Renal cortex interstitium (tissue), 11 donors: ENCODE data around the gene FAM200A. TPM values are rescaled to one million over a fixed set of nuclear protein-coding genes. Genes with fewer than 3 reads are reported as not detected.
A peak's percentile ranks its signal among the peaks of the same experiment; 100 is the strongest.
"Not testable (repeated sequence)": the region's sequence is repeated elsewhere in the genome, so short reads cannot be mapped to it uniquely, and the experiment has no call there.

Experiments
- DNase-seq, 11 donors: peaks; one replicate each; pipeline ENCODE4 v3.0.0-alpha.2; 2013; ENCODE audit warnings: low read depth in 9 of 11, low spot score in 4 of 11; ENCODE audit errors: extremely low read depth in 1 of 11
- polyA plus RNA-seq, 3 donors: library from polyadenylated mRNA; unstranded; fragments of 120-200 nt; gene quantifications; one replicate each; pipeline ENCODE4 v1.2.1, GENCODE V29; 2013; ENCODE audit not compliant: insufficient read length in 3 of 3

Gene FAM200A
- polyA plus RNA-seq, 3 donors = 14.5 to 17.6 (median 15.7) TPM

DNA sequence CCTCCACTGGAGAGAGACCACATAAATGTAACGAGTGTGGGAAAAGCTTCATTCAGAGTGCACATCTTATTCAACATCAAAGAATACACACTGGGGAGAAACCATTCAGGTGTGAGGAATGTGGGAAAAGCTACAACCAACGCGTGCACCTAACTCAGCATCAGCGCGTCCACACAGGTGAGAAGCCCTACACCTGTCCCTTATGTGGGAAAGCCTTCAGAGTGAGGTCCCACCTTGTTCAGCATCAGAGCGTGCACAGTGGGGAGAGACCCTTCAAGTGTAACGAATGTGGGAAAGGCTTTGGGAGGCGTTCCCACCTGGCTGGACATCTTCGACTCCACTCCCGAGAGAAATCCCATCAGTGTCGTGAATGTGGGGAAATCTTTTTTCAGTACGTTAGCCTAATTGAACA, 20.6 kb downstream of the FAM200A start:
- DNase-seq = no peak

DNA sequence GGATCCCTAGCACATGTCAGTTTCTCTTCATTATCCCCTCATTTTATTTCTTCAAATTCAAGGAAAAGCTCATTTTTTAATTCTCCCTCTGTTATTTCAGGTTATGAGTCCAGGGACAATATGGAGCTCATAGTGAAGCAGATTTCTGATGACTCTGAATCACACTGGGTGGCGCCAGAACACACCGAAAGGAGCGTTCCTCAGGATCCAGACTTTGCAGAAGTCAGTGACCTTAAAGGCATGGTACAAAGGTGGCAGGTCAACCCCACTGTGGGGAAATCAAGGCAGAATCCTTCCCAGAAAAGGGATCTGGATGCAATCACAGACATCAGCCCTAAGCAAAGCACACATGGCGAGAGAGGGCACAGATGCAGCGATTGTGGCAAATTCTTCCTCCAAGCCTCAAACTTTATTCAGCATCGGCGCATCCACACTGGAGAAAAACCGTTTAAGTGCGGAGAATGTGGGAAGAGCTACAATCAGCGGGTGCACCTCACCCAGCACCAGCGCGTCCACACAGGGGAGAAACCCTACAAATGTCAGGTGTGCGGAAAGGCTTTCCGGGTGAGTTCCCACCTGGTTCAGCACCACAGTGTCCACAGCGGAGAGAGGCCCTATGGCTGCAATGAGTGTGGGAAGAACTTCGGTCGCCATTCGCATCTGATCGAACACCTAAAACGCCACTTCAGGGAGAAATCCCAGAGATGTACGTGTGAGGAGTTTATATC, 26.0 kb downstream of the FAM200A start:
- no peak for DNase-seq

DNA sequence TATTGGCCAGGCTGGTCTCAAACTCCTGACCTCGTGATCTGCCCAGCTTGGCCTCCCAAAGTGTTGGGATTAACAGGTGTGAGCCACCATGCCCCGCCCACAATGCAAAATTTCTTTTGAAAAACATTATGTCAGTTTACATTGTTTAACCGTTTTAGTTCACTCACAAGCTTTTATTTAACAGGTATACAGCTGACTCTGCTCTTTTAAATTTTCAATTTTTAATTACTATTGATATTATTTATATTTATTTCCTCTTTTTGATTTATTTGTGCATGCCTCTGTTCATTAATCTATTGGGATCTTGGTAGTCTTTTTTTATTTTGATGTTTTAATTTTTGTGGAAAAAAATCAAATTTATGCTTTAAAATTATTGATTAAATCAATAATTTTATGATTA, 30.5 kb downstream of the FAM200A start:
- DNase-seq = no peak

DNA sequence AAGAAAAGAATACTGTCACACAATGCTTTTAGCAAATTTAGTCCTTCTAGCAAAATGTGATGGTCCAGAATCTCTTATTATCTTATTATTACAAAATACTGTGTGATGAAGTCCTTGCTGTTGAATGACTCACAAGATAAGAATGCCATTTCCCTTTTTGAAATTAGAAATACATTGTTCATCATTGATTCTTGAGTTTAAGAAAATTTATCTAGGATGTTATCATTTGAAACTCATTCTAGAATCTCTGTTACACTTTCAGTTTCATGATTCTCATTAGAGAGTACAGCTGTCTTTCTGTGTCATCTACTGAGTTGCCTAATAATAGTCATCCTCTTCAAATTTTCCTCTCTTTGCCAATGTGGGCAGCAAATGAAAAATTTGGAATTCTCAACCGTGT, 37.9 kb downstream of the FAM200A start:
- no peak for DNase-seq

GRCh38 chr7:99505324-99505662, 46.6 kb downstream of the FAM200A start:
- DNase-seq = peak in 1 of 11 donors; percentile 4

- peak; percentile 85 to 98 (median 95) for DNase-seq
Observed at GRCh38 chr7:99504603-99505323, 47.2 kb downstream of the FAM200A start, which contains the start of gene ZKSCAN5. TSS of gene ZKSCAN5 (plus strand) at chr7:99504662. CDS start at chr7:99506045, 1,383 bp downstream.

DNA sequence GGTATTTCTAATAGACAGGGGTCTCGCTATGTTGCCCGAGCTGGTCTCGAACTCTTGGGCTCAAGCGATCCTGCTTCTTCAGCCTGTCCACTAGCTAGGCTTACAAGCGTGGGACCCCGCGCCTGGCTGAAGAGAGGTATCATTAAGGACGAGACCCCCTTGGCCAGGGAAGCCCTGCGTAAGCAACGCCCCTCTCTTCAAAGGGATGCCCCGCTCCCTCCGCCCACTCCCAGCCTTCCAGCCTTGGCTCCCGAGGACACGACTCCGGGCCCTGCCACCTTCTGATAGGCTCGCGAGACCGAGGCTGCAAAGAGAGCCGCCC, 47.7 kb downstream of the FAM200A start:
- DNase-seq = peak in 7 of 11 donors; percentile 89 to 98 (median 96)

GRCh38 chr7:99501236-99501635, 50.7 kb downstream of the FAM200A start:
- DNase-seq = not testable (repeated sequence)

DNA sequence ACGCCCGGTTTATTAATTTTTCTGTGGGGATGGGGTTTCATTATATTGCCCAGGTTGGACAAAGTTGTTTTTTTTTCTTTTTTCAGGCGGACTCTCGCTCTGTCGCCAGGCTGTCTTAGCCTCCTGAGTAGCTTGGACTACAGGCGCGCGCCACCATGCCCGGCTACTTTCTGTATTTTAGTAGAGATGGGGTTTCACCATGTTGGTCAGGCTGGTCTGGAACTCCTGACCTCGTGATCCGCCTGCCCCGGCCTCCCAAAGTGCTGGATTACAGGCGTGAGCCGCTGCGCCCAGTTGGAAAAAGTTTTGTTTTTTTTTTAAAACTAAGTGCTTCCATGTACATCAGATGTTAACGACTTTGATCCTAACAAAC, 51.3 kb downstream of the FAM200A start:
- DNase-seq = no peak

DNA sequence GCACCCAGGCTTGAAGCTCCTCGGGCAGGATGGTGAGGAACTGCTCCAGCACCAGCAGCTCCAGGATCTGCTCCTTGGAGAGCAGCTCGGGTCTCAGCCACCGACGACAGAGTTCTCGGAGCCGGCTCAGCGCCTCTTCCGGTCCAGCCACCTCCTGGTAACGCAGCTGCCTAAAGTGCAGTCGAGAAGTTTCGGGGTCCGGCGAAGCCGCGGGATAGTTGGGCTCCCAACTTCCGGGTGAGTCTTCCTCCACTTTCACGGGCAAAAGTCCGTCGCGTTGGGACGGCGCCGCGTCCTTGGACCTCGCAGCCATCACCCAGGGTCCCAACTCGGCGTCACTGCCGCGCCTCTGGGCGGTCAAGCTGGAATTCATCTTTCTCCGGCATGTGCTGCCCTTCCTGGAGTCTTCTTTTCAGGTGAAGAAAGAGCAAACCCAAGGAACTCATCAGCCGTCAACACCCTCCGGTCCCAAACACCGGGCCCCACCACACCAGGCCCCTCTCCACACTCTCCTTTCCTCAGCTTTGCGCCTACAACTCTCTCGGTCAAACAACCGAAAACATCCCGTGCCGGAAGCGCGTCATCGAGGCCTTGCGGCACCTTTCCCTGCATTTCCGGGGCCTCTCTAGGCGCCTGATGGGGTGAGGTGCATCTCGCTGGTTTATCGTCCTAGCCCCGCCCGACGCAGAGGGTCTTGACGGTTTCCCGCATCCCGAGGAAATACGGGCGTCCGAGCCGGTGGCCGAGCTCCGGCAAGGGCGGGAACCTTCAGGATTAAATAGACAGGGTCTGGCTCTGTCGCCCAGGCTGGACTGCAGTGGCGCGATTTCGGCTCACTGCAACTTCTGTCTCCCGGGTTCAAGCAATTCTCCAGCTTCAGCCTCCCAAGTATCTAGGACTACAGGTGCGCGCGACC, 51.9 kb downstream of the FAM200A start, which contains the start of gene ZNF394:
ZNF394 (minus strand) TSS at position 561 of the 916 bp plus-strand sequence; CDS start at position 373, 188 bp downstream.
- peak; percentile 81 to 95 (median 91) for DNase-seq

DNA sequence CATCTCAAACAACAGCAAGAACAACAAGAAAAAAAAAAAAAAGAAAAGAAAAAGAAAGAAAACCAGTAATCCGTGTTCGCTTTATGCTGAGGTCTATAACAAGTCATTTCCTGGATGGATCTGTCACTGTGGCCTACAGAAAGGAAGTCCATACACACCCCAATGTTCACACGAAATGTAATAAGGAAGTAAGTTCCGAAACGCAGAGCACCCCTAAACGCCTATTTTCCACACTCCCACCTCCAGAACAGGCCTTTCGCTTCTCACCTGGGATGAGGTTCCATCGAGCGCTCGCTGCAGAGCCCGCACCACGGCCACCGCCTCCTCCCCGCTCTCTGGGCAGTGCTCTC, 52.6 kb downstream of the FAM200A start:
- DNase-seq = no peak

- no peak for DNase-seq
Observed at GRCh38 chr7:99498546-99498944, 53.4 kb downstream of the FAM200A start.

DNA sequence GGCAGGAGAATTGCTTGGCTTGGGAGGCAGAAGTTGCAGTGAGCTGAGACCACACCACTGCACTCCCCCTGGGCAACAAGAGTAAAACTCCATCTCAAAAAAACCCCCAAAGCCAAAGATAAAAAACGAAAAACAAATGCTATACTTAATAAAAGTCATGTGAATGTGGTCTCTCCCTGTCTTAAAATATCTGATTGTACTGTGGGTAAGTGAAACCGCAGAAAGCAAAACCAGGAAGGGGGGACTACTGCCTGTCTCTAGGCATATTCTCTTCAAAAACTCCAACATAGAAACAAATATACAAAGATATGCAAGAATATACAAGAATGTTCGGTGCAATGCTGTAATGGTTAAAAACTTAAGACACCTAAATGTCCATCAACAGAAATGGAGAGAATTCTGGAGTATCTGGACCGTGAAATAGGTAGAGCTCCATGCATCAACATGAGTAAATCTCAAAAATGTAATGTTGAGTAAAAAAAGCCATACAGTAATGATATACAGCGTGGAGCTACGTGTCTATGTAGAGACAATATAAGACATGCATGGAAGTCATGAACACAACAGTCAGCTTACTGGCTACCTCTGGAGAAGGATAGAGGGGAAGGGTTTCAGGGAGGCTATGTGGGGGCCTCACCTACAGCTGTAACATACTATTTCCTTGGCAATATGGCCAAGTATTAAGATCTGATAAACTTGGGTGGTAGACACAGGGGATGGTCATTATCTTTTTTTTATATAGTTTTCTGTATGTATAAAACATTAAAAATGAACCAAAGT, 54.0 kb downstream of the FAM200A start:
- DNase-seq = no peak

Other genes starting within 250 kb of the FAM200A start
- gene ARPC1A, start 226.2 kb downstream of the FAM200A start, polyA plus RNA-seq = 100 to 1,000 TPM; 101 to 114 (median 109) TPM
- gene ARPC1B, start 177.4 kb downstream of the FAM200A start, polyA plus RNA-seq = 10 to 100 TPM; 24.2 to 44.8 (median 35.4) TPM
- gene PDAP1, start 143.5 kb downstream of the FAM200A start, polyA plus RNA-seq = 100 to 1,000 TPM; 137 to 171 (median 142) TPM
- 100 to 1,000 TPM; 105 to 111 (median 106) TPM for gene BUD31, start 143.1 kb downstream of the FAM200A start, polyA plus RNA-seq
- 1 to 10 TPM; 5.0 to 5.8 (median 5.6) TPM for gene PTCD1, start 113.3 kb downstream of the FAM200A start, polyA plus RNA-seq
- 10 to 100 TPM; 32.8 to 40.2 (median 37.6) TPM for gene CPSF4, start 113.2 kb downstream of the FAM200A start, polyA plus RNA-seq
- 100 to 1,000 TPM; 376 to 480 (median 463) TPM for gene ATP5MF, start 85.9 kb downstream of the FAM200A start, polyA plus RNA-seq
- gene ZNF789, start 79.2 kb downstream of the FAM200A start, polyA plus RNA-seq = 10 to 100 TPM; 23.5 to 64.6 (median 30.6) TPM
- gene ZNF394, start 51.8 kb downstream of the FAM200A start, polyA plus RNA-seq = 10 to 100 TPM; 13.8 to 20.3 (median 14.3) TPM
- gene ZKSCAN5, start 47.5 kb downstream of the FAM200A start, polyA plus RNA-seq = 10 to 100 TPM; 15.3 to 18.3 (median 15.7) TPM
- gene ZNF655, start 6.5 kb upstream of the FAM200A start, polyA plus RNA-seq = 100 to 1,000 TPM in 1 of 3 donors, 10 to 100 TPM in 2; 69.9 to 106 (median 82.0) TPM
- gene TMEM225B, start 46.2 kb upstream of the FAM200A start, polyA plus RNA-seq = 1 to 10 TPM; 1.5 to 2.7 (median 2.0) TPM
- gene ZSCAN25, start 64.8 kb upstream of the FAM200A start, polyA plus RNA-seq = 10 to 100 TPM; 18.5 to 21.0 (median 19.5) TPM
- gene CYP3A5, start 127.9 kb upstream of the FAM200A start, polyA plus RNA-seq = 1 to 10 TPM; 1.6 to 2.5 (median 2.1) TPM
- gene CYP3A7, start 183.1 kb upstream of the FAM200A start, polyA plus RNA-seq = 1 to 10 TPM in 1 of 3 donors, under 1 TPM in 2; 0.30 to 1.4 (median 0.91) TPM
- under 1 TPM; 0.17 to 0.39 (median 0.27) TPM for gene CYP3A4, start 232.1 kb upstream of the FAM200A start, polyA plus RNA-seq